Daoy (cell line): ENCODE data around the gene GPX7. TPM values are rescaled to one million over a fixed set of nuclear protein-coding genes. Genes with fewer than 3 reads are reported as not detected.

Source experiments
- DNase-seq: peaks from one replicate; pipeline ENCODE4 v3.0.0-alpha.2; 2015; ENCODE audit warnings: low read depth
- total RNA-seq: library from RNA; depleted of rRNA; stranded (reverse); fragments of >200 nt; shearing (Covaris generic); gene quantifications from 2 replicates; pipeline ENCODE4 v1.2.3, GENCODE V29; 2014

GPX7 gene
- total RNA-seq, 1 experiment from 2014 or later = 12.7 TPM

DNA sequence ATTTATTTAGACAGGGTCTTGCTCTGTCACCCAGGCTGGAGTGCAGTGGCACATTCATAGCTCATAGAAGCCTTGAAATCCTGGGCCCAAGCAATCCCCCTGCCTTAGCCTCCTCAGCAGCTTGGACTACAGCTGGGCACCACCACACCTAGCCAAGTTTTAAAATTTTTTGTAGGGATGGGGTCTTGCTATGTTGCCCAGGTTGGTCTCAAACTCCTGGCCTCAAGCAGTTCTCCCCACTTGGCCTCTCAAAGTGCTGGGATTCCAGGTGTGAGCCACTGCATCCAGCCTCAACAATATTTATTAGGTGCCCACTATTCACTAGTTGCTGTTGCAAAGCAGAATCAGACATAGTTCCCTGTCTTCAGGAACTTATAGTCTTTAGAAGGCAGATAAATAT is 14.1 kb upstream of the GPX7 start:
- no peak for DNase-seq

DNA sequence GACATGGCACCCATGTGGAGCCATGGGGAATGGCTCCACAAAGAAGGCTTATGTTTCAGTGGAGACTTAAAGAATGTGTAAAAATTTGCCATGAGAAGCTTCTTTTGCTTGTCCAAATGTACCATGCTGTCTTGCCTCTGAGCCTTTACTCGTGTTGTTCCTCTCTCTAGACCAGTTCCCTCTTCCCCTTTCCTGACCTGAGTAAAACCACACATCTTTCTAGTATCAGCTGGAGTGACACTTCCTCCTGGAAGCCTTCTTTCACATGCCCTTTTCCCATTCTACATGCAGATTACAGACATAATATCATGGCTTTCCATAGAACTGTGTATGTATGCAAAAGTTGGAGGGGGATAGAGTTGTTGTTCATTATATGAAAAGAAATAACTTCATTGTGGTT is 13.6 kb upstream of the GPX7 start:
- DNase-seq = no peak

DNA sequence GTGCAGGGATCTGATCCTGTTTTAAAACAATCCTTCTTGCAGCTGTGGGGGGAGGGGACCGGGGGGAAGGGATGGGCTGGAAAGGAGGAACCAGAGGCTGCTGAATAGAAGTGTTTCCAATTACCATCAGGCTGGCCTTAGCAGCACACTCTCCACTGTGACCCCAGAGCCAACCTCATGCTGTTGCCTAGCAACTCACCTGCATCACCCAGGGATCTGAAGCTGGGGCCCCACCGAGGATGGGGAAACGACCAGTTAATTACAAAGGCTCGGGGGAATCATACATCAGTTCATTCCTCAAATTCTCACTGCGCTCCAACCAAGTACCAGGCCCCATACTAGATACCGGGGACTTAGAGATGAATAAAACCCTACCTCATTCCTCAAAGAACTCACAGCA is 11.9 kb upstream of the GPX7 start:
- DNase-seq = no peak

DNA sequence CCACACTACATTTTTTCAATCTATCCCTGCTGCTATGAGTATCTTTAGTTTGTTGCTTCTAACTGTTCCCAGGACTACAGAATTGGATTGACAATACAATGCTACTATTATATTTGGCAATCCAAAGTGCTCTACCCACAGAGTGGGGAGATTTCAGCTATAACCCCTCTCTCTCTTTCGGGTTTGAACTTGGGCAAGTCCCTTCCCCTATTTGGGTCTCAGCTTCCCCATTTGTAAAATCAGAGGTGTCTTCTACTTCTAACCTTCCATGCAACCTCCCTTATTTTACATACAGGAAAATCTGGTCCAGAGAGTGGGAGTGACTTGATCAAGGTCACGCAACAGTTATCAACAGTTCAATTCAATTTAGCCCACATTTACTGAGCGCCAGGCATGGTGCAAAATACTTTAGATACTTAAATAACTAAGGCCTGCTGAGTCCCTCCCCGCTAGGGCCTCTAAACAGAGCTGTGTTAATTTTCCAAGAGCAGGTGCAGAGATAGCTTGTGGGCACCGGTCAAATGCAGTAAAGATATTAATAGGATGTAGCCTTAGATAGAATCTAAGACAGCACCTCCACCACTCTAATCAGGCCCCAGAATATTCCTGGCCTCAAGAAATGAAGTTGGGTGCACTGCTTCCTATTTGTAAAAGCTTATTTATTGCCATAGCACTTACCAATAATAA is 9.4 kb upstream of the GPX7 start:
- no peak for DNase-seq

DNA sequence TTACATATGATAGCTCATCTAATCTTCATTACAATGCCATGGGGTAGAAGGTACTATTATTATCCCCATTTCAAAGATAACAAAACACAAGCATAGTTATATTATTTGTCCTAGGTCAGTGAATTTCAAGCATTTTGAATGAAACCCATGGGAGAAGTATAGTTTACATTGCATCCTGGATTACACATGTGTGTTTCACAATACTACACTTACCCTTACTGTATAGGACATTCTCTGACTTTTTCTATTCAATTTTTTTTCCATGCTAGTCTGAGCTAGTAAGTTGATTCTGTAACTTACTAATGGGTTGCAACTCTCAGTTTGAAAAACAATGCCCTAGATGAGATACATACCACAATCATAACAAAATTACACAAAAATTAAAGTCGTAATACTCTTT is 8.7 kb upstream of the GPX7 start:
- DNase-seq = no peak

DNA sequence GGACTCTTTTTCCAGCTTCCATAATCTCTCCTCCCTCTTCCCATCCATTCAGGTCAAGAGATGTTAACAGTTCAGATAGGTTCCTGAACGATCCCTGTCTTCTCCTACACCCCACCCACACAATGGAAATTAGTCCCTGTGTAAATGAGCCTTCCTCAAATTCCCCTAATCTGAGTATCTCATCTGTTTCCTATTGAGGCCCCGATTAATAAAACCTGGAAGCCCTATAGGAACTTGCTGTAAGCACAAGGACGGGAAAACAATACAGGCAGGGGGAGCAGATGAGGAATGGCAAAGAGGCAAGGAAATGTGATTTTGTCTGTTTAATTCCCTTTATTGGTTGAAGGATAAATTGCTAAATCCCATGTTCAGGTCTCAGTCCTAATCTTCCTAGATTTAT is 7.1 kb upstream of the GPX7 start:
- DNase-seq = no peak

DNA sequence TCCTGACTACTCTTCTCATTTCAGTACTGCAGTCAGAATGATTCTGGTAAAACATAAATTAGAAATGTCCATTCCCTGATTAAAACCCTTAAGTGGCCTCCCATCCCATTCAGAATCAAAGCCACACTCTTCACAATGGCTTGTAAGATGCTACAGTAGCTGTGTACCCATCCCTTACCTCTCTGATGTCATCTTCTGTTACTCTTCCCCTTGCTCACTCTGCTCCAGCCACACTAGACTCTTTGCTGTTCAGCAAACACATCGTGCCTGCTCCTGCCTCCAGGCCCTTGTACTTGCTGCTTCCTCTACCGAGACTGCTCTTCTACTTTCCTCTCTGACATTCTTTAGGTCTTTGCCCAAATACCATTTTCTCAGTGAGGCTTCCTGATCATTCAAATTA is 4.3 kb upstream of the GPX7 start:
- no peak for DNase-seq

DNA sequence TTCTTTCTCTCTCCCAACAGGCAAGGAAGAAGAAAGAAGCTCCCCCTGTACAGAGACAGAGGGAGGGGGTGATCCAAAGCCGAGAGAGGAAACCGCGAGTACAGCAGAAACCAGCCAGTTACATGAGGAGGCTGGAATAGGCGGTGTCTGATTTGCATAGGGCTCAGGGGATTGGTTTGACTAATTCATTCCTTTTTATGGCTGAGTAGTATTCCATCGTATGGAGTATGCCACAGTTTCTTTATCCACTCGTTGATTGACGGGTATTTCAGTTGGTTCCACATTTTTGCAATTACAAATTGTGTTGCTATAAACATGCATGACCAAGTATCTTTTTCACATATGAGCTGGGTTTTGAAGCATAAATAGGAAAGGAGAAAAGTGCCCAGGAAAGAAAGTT is 3.4 kb upstream of the GPX7 start:
- DNase-seq = no peak

DNA sequence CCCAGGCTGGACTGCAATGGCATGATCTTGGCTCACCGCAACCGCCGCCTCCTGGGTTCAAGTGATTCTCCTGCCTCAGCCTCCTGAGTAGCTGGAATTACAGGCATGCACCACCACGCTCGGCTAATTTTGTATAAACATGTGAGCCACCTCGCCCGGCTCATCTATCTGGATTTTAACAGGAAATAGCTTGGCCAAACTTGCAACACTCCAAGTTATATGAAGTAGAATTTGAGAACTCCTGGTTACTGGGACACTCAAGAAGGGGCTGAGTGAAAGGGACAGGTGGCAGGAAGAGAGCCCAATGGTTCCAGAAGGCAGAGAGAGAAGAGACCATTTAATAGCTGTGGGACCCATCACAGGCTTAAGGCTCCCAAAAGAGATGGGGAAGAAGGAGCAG is 2.9 kb upstream of the GPX7 start:
- DNase-seq = no peak

DNA sequence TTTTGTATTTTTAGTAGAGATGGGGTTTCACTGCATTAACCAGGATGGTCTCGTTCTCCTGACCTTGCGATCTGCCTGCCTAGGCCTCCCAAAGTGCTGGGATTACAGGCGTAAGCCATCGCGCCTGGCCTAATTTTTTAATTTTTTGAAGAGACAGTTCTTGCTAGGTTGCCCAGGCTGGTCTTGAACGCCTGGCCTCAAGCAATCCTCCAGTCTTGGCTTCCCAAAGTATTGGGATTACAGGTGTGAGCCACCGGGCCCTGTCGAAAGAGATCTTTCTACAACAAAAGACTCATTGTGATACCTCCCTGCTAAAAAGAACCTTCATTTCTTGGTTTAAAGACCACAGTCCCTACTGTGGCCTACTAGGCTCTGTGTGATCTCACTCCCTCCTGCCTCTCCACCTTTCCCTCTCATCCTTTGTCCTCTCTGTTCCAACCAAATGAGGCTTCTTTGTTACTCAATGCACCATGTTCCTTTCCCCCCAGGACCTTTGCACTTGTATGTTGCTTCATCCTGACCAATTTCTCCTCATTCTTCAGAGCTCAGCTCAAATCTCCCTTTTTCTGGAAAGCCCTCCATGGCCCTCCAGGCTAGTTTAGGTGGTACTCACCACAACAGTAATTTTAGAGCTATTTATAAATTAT is 1.5 kb upstream of the GPX7 start:
- no peak for DNase-seq

DNA sequence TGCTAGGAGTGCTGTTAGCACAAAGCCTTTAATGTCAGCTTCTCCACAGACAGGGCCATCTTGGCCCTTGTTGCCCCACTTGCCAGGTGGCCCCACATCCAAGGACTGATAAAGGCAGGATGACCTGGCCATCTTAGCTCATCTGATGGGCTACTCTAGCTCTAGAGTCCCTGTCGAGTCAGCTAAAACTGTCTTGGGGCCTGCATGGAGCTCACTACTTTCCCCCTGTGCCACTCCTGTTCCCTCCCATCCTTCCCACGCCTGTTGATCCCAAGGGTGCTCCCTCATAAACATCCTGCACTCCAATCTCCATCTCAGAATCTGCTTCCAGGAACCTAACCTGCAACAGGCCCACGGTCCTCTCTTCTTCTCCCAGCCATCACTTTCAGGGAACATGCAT is 652 bp upstream of the GPX7 start:
- DNase-seq = no peak

DNA sequence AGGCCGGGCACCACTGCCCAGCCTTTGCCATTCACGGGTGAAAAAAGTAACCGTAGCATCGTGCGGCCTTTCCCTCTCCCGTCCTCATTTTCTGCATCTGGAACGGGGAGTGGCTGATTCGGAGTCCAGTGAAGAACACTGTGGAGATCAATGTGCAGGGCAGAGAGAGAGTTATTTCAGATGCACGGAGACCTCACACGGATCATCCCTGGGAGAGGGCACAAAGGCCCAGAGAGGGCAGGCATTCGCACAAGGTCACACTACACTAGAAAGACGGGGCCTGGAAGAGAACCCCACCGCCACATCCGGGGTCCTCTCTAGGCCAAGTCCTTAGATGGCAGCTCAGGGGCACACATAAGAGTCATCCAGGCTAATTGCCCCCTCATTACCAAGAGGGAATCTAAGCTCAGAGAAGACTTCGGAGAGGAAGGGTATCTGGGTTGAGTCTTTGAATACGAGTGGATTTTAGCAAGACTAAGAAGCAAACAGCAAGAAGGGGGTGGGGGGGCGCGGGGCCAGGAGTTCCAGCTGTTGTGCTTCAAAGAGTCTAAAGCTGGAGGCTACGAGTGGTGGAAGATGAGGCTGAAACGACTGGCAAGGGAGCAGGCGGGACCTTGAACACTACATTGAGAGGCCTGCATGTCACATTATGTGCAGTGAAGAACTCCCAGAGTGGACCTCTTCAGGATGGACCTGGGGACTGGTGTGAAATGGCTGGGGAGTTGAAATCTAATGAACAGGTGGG is 857 bp downstream of the GPX7 start:
- peak; percentile 12 for DNase-seq

DNA sequence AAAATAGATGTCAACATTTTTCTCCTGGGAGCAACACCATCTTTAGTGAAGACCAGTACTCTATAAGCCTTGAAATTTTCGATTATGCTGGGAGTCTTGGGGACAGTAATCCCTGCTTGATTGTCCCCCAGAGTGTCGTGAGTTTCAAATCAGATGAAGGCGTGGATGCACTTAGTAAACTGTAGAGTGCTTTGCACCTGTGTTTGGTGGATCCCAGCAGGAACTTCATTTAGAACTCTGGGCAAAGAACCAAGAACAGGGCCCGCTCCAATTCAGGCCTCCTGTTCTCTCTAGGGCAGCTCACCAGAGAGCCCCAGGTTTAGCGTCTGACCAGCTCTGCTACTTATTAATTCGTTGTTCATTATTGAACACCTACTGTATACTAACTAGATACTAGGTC is 1.5 kb downstream of the GPX7 start:
- DNase-seq = no peak

DNA sequence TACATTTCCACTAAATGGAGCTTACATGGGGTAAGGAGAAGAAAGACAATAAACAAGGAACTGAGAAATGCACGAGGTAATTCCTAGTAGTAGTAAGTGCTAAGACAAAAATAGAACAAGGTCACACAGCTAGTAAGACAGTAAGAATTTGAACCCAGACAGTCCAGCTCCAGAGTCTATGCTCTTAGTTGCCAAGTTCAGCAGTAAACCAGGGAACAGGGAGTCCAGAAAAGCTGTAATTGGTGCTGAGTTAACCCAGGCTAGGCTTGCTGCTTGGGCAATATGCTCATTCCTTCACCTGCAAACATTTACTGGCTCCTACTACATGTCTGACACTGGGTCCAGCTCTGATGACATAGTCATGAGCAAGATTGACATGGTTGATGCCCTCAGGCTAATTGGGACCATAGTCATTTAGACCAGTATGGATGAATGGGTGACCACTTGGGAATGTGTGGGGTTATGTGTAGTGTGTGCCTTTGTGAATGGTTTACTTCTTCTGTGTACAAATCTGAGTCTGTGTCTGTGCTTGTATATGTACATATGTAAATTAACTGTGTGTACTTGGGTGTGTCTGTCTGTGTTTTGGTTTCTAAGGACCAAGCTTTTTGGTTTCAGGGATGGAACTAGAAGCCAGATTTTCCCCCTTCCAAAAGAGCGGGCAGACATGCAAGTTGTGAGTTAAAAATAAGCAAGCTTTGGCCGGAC is 2.0 kb downstream of the GPX7 start:
- peak; percentile 22 for DNase-seq

DNA sequence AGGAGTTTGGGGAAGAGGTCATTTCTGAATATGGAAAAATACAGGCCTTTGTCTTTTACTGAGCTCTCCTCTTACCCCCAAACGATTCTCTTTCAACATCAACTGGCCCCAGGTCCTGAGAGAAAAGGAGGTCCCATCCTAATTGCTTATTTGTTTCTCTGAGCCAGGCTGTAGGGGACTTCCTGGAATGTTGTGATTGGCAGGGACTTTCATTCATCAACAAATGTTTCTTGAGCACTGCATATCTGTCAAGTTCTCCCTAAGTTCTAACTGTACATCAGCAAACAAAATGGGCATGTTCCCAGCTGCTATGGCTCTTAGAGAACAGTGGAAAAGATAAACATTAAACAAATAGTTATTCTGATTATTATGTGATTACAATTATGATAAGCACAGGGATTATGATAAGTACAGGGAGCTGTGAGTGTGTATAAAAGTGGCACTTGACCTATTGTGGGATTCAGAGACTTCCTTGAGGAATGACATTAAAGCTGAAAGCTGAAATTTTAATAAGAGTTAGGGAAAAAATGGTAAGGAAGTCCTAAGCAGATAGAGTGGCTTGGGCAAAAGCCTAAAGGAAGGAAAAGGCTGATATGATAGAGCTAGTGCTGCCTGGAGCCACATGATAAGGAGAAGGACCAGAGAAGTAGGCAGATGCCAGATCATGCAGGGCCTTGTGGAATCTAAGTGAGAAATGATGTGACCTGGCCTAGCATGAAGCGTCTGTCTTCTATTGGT is 11.6 kb downstream of the GPX7 start:
- DNase-seq = no peak

DNA sequence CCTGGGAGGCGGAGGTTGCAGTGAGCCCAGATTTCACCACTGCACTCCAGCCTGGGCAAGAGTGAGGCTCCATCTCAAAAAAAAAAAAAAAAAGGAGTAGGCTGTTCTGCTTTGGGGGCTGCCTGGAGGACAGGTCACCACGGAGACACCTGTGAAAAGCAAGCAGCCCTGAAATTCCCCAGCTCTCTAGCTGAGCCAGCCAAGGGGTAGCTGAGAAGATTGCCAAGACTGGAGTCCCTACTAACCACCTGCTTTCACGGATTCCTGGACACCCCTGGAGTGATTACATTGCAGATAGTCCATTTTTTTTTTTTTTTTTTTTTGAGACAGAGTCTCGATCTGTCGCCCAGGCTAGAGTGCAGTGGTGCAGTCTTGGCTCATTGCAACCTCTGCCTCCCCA is 12.5 kb downstream of the GPX7 start:
- DNase-seq = no peak

DNA sequence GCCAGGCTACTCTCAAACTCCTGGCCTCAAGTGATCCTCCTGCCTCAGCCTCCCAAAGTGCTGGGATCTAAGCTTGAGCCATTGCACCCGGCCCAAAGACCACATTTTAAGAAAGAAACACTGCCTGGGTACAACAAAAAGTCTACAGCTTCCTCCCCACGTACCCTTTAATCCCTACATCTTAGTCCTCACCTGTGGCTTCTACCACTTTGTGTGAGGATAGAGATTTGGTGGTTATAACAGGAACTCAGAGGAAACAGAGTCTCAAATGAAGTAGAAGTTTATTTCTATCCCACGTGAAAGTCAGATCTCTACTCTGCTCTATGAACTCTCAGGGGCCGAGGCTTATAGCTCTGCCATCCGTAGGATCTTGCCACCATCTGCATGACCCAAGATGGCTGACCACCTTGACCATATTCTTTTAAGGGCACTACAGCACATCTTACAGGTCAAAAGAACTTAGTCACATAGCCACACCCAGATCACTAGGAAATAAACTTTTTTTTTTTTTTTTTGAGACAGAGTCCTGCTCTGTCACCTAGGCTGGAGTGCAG is 13.4 kb downstream of the GPX7 start:
- no peak for DNase-seq

DNA sequence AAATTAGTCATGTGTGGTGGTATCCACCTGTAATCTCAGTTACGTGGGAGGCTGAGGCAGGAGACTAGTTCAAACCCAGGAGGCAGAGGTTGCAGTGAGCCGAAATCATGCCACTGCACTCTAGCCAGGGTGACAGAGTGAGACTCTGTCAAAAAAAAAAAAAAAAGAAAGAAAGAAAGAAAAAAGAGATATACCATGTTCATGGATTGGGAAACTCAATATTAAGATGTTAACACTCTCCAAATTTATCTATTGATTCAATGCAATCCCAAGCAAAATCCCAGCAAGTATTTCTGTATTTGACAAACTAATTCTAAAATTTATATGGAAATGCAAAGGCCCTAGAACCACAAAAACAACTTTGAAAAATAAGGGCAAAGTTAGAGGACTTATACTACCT is 19.8 kb downstream of the GPX7 start:
- no peak for DNase-seq

DNA sequence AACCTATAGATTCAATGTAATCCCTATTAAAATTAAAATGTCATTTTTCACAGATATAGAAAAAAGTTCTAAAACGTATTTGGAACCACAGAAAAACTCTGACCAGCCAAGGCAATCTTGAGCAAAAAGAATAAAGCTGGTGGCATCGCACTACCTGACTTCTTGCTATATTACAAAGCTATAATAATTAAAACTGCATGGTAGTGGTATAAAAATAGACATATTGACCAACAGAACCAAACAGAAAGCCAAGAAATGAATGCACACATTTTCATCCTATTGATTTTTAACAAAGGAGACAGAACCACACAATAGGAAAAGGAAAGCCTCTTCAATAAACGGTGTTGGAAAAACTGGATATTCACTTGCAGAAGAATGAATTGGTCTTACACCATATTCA is 21.6 kb downstream of the GPX7 start:
- no peak for DNase-seq

DNA sequence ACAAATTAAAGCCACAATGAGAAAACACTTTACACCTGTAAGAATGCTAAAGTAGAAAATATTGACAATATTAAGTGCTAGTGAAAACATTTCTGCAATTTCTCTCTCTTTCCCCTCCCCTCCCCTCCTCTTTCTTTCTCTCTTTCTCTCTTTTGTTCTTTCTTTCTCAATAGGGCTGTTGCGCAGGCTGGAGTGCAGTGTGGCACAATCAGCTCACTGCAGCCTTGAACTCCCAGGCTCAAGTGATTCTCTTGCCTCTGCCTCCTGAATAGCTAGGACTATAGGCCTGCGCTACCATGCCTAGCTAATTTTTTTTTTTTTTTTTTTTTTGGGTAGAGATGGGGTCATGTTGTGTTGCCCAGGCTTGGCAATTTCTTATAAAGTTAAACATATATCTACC is 24.9 kb downstream of the GPX7 start:
- no peak for DNase-seq

DNA sequence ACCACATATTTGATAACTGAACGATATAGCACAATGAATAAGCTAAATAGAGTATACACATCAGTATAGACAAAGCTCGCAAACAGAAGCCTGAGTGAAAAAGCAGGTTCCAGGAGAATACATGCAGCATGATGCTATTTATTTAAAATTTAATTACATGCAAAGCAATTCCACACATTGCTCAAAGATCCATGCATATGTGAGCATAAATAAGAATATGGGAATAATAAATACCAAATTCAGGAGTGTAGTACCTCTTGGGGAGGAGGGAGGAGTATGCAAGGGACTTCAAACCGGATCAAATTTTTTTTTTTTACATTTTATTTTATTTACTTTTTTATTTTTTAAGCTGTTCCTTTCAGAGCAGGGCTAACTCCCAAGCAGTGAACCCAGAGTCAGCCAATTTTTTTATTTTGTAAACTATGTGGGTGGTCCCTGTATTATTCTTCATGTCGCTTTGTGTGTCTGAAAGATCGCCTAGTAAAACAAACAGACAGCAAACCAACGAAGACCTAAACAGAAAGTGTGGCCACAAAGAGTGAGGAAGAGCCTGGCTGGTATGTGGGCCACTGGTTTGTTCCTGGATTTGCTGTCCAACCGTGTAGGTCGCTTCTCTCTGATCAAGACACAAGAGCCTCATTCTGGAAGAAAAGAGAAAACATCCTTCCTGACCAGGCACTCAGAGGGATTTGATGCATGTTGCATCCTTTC is 26.6 kb downstream of the GPX7 start:
- no peak for DNase-seq
